ENCODE data around the gene EBF3. TPM values are rescaled to one million over a fixed set of nuclear protein-coding genes. Genes with fewer than 3 reads are reported as not detected.

Gene EBF3
- total and polyA plus RNA-seq, 7 donors = 1.2 to 8.9 (median 4.5) TPM; not detected in 1

GRCh38 chr10:129937351-129937751 is 26.7 kb downstream of the EBF3 start:
- no peaks in the 10 kb centered on the region for H3K27me3 ChIP-seq
- 85 to 90% methylated on average over 10 of the region's 10 CpGs for WGBS, 2 donors
- no peak for TF ChIP-seq POLR2AphosphoS5 (IDR thresholded peaks at IDR 0.05)
- no peak for TF ChIP-seq CTCF (IDR thresholded peaks at IDR 0.05)
- TF ChIP-seq POLR2A (IDR thresholded peaks at IDR 0.05) = no peak
- TF ChIP-seq EP300 (IDR thresholded peaks at IDR 0.05) = no peak
- no peaks in the 10 kb centered on the region for H3K36me3 ChIP-seq
- no peak overlapping the region for H3K4me3 ChIP-seq
- H3K9me3 ChIP-seq = no peaks in the 10 kb centered on the region
- peak; percentile 53 for DNase-seq
- no peaks in the 10 kb centered on the region for H3K4me1 ChIP-seq
- intact Hi-C loops (cut with DNase I) = no loop called here
- H3K27ac ChIP-seq = no peak overlapping the region

- Histone ChIP-seq H3K4me1 (no peaks in the 10 kb centered on the region), H3K4me3 (no peak overlapping the region), H3K27me3 (no peaks in the 10 kb centered on the region), H3K27ac (no peak overlapping the region), H3K9me3 (no peaks in the 10 kb centered on the region), H3K36me3 (no peaks in the 10 kb centered on the region)
- no peak for TF ChIP-seq EP300 (IDR thresholded peaks at IDR 0.05)
- TF ChIP-seq POLR2A (IDR thresholded peaks at IDR 0.05) = no peak
- no peak for TF ChIP-seq POLR2AphosphoS5 (IDR thresholded peaks at IDR 0.05)
- TF ChIP-seq CTCF (IDR thresholded peaks at IDR 0.05) = no peak
- DNase-seq = peak; percentile 49
- 89 to 95% methylated on average over 16 of the region's 16 CpGs for WGBS, 2 donors
- intact Hi-C loops (cut with DNase I) = no loop called here
Observed at GRCh38 chr10:129936923-129937300, 27.2 kb downstream of the EBF3 start.

GRCh38 chr10:129936266-129936922 is 27.7 kb downstream of the EBF3 start:
- Histone ChIP-seq H3K9me3 (no peaks in the 10 kb centered on the region), H3K4me1 (no peaks in the 10 kb centered on the region), H3K4me3 (no peak overlapping the region), H3K27me3 (no peaks in the 10 kb centered on the region), H3K36me3 (no peaks in the 10 kb centered on the region), H3K27ac (no peak overlapping the region)
- 75 to 79% methylated on average over 5 of the region's 5 CpGs for WGBS, 2 donors
- DNase-seq = peak; percentile 52
- intact Hi-C loops (cut with DNase I) = no loop called here
- no peak for TF ChIP-seq POLR2A (IDR thresholded peaks at IDR 0.05)
- TF ChIP-seq EP300 (IDR thresholded peaks at IDR 0.05) = no peak
- no peak for TF ChIP-seq POLR2AphosphoS5 (IDR thresholded peaks at IDR 0.05)
- TF ChIP-seq CTCF (IDR thresholded peaks at IDR 0.05) = no peak

DNA sequence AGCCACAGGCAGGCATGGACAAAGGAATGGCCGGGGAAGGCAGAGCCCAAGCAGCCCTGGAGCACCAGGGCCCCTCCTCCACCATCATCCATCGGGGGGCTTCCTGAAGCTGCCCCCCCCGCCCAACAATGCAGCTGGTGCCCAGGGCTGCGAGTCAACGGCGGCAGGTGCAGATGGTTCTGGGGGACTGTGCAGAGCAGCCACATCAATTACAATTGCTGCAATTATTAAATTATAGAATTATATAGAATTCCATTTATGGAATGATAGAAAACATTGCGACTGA is 28.3 kb downstream of the EBF3 start:
- Histone ChIP-seq H3K36me3 (no peaks in the 10 kb centered on the region), H3K27me3 (no peaks in the 10 kb centered on the region), H3K9me3 (no peaks in the 10 kb centered on the region), H3K4me3 (no peak overlapping the region), H3K27ac (no peak overlapping the region), H3K4me1 (no peaks in the 10 kb centered on the region)
- WGBS, 2 donors = 84 to 86% methylated on average over 7 of the region's 7 CpGs
- no peak for TF ChIP-seq CTCF (IDR thresholded peaks at IDR 0.05)
- TF ChIP-seq POLR2AphosphoS5 (IDR thresholded peaks at IDR 0.05) = no peak
- TF ChIP-seq EP300 (IDR thresholded peaks at IDR 0.05) = no peak
- TF ChIP-seq POLR2A (IDR thresholded peaks at IDR 0.05) = no peak
- intact Hi-C loops (cut with DNase I) = no loop called here
- no peak for DNase-seq

All from sigmoid colon (tissue), 7 donors.